HG03135 (cell line): ENCODE results near the gene OPALIN.

Experiments
- ATAC-seq: cut with Tn5 transposase; IDR thresholded peaks from one replicate; pipeline ENCODE4 v1.9.1; 2021; ENCODE audit warnings: mild to moderate bottlenecking, moderate library complexity; ENCODE audit not compliant: unreplicated experiment

The OPALIN gene

DNA sequence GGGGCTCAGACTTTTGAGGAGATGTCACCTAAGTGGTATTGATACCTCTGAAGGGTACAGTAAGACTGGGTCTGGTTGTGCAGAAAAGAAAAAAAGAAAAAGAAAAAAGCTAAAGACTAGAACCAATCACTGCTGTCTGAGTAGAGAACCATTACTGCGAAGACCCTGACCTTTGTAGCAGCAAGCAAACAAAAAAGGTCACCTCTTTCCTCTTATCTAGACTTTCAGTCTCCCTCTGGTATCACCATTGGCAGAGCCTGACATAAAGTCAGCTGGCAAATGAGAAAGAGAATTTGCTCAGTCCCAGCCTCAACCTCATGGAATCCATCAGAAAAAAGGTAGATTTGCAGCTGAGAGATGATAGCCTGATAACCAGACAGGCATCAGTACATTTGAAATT lies 57.2 kb downstream of the OPALIN start:
- no peak for ATAC-seq

DNA sequence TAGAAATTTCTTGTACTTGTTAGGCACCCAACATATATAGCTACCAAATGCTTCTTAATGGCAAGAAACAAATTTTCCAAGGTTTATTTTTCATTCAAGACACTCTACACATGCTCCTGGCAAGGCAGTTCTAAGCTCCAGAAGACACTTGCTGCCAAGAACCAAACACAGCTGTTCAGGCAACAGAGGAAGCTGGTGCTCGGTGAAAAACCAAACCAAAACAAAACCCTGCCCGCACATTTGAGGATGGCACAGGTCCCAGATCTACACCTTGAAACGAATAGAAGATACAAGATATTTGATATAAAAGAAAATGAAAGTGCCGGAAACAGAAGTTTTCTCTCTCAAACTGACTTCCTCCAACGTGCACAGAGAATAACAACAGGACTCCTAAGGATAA lies 59.4 kb downstream of the OPALIN start:
- no peak for ATAC-seq

DNA sequence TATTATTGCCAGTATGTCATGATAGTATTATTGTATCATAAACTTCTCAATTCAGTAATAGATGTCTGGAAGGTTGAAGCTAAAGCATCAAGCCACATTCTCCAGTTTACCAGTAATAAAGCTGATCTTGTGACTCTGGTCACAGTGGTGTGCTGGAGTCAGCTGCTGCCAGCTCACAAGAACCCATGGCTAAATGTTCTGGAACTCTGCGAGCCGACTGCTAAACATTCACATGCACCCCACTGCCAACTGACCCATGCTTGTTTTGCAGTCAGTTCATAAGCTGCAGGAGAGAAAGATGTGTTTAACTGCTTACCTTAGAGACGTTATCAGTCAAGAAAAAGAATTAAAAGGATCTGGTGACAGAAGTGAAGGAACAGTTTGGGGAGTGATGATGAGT lies 60.4 kb downstream of the OPALIN start:
- ATAC-seq: no peak

DNA sequence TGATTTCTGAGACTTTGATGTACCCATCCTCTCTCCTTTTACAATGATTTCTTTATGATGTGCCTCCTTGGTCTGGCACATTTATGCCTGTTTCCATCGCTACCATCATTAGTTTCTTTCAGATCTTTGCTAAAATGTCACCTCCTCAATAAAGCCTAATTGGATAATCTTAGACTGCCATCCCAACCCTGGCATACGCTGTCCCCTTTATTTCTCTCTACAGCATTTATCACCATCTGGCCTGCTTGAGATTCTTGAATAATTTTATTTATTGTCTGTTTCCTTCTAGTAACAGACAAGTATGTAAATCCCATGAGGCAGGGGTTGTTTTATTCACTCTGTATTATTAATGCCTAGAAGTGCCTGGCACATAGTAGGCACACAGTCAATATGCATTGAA lies 61.3 kb downstream of the OPALIN start:
- no peak for ATAC-seq

DNA sequence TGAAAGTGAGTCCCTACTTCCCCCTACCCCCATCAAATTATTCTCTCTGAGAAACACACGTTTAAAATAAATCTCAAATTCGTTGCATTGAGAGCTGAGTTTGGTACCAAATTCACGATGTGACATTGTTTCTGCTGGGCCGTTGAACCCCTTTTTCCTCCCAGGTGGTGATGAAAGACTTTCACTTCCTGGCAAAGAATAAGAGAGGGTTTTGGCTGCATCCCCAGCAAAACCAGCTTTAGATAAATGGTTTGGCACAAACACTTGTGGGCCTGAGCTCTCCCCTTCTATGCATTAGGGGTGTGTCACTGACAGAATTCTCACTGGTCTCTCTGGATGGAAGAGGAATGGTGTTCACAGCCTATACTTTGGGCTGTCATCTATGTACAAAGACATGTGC lies 63.3 kb downstream of the OPALIN start:
- no peak for ATAC-seq
